GM10266 (cell line): Measurements from ENCODE around the gene HIBADH.
"Not testable (repeated sequence)": the region's sequence is repeated elsewhere in the genome, so short reads cannot be mapped to it uniquely, and the experiment has no call there.

Source experiments
- DNase-seq: peaks from one replicate; pipeline ENCODE4 v3.0.0; 2012; ENCODE audit errors: extremely low spot score
- TF ChIP-seq, protein P1 (sequence below): IDR thresholded peaks from 2 replicates; pipeline ENCODE4 v1.5.1; 2012; ENCODE audit warnings: mild to moderate bottlenecking, low read depth; ENCODE audit not compliant: control insufficient read depth, insufficient read depth; ENCODE audit errors: missing control alignments

Gene HIBADH

DNA sequence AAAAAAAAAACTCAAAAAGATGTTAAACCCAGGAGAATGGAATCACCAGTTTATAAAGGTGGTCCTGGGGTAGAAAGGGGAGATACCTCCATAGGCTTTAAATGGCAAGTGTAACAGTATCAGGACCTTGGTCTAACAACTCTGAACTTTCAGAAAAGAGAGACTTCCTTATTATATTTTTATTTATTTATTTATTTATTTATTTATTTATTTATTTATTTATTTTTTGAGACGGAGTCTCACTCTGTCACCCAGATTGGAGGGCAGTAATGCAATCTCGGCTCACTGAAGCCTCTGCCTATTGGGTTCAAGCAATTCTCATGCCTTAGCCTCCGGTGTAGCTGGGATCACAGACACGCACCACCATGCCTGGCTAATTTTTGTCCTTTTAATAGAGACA lies 12.4 kb downstream of the HIBADH start:
- DNase-seq = no peak
- TF ChIP-seq, protein P1, sequence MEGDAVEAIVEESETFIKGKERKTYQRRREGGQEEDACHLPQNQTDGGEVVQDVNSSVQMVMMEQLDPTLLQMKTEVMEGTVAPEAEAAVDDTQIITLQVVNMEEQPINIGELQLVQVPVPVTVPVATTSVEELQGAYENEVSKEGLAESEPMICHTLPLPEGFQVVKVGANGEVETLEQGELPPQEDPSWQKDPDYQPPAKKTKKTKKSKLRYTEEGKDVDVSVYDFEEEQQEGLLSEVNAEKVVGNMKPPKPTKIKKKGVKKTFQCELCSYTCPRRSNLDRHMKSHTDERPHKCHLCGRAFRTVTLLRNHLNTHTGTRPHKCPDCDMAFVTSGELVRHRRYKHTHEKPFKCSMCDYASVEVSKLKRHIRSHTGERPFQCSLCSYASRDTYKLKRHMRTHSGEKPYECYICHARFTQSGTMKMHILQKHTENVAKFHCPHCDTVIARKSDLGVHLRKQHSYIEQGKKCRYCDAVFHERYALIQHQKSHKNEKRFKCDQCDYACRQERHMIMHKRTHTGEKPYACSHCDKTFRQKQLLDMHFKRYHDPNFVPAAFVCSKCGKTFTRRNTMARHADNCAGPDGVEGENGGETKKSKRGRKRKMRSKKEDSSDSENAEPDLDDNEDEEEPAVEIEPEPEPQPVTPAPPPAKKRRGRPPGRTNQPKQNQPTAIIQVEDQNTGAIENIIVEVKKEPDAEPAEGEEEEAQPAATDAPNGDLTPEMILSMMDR = no peak

DNA sequence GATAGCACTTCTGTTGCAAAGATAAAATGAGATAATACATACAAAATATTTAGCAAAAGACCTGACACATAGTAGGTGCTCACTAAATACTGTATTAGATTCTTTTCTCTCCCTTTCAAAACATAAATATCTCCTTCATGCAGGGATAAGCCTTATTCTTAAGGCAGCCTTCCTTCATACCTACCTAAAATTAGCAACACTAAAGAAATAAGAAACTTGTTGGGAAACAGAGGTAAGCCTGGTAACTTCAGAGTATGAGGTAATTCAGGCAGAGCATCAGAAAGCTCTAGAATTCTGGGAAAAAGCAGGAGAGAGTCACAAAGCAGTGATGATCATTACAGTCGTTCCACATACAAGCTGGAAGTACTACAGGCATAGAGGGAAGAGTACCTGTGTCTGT lies 15.2 kb downstream of the HIBADH start:
- no peak for DNase-seq
- TF ChIP-seq, protein P1 = no peak

DNA sequence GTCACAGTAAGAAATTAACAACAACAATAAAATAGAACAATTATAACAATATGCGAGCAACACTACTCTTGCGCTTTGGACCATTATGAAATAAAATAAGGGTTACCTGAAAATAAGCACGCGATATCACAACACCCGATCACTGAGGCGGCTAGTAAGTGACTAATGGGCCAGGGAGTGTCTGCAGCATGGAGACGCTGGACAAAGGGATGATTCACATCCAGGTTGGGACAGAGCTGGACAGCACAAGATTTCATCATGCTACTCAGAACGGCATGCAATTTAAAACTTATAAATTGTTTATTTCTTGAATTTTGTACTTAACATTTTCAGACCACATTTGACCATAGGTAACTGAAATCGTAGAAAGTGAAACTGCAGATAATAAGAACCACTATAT lies 15.6 kb downstream of the HIBADH start:
- no peak for DNase-seq
- TF ChIP-seq, protein P1 = no peak

DNA sequence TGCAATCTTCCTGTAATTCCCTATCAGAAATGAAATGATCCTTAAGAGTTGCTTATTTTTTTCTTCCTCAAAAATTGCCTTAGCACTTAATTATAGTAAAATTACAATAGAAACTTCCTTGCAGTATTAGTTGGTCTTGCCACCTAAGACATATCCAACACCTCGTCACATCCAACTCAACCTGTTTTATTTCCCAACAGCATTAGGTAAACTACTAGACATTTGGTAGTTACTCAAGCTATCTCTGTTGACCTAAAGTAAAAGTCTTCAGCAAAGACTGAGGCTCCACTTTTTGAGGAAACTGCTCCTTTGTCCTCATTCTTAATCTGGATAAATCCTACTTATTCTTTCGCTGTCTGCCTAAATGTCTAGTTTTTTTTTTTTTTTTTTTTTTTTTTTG lies 20.4 kb downstream of the HIBADH start:
- no peak for DNase-seq
- TF ChIP-seq, protein P1 = no peak

DNA sequence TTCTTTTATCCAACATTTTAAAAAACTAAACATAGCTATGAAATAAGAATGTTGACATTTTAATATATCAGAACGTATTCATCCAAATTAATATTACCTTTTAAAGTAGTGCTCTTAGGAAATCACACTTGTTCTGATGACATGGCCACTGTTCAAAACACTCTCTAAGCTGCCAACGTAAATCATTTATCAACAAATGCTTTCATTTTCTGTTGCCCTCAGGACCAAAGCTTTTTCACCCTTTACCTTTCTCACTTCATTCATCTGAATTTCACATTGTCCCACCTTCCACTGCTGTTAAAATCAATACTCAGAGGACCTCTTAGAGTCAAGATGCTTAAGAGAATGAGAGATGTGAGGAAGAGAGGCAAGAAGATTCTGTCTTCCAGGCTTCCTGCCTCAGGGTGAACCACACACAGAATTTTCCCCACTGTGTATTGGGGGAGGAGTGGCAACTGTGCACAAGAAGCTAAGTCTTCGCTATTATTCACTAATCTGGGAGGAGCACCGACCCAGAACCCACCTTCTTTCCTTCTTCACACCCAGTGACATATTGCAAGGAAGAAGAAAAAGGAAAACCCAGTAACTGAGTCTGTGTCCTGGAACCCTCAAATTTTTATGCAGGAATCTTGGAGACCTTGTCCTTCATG lies 21.0 kb downstream of the HIBADH start:
- TF ChIP-seq, protein P1 = no peak
- no peak for DNase-seq

DNA sequence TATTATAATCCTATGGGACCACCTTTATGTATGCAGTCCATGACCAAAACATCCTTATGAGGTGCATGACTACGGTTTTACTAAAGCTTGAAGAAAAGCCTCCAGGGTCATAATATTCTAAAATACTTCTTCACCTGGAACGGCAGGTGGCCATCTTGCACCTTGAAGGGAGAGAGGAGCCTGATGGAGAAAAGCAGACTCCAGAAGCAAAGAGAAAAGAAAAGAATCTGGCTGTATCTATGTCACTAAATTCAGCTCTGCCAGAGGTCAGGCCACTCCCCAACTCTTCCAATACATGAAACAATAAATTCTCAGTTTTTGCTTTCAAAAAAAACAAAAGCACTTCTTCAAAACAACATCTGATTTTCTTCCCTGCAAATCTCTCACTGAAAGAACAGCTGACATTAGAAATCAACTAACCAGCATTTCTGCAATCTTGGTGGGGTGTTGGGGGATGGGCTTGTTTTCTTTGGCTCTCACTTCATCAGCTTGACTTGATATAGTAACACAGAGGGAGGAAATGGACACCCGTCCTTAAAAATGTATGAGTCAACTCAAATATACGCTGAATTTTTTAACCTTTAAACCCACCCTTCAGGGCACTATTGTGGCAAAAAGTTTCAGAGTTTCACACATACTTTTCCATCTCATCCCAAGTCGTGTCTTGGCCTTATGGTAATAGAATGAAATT lies 21.7 kb downstream of the HIBADH start:
- TF ChIP-seq, protein P1 = peak; percentile 2
- DNase-seq = no peak

DNA sequence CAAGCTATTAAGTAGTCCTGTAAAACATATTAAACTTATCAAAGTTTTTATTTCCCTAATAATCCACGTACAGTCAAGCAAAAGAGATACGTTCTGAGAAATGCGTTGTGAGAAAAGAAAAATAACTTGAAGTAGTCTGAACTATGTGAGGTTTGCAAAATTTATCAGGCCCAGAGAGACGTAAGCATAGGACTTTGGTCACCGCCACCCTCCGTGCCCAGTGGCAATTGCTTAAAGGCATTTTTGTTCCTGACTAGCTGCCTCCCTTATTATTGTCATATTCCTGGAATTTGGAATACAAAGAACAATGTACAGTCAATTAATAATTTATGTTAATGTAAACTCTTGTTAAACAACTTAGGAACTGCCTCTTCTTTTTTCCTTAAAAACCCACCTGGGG lies 22.8 kb downstream of the HIBADH start:
- no peak for DNase-seq
- TF ChIP-seq, protein P1 = no peak

DNA sequence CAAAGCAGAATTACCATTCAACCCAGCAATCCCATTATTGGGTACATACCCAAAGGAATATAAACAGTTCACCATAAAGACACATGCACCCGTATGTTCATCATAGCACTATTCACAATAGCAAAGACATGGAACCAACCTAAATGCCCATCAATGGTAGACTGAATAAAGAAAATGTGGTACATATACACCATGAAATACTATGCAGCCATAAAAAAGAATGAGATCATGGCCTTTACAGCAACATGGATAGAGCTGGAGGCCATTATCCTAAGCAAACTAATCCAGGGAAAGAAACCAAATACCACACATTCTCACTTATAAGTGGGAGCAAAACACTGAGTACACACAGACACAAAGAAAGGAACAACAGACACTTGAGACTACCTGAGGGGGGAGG lies 23.6 kb downstream of the HIBADH start:
- DNase-seq = not testable (repeated sequence)
